Left lung (tissue), 8 donors: ENCODE data around the gene PPP1R3F. TPM values are rescaled to one million over a fixed set of nuclear protein-coding genes. Genes with fewer than 3 reads are reported as not detected.

Source experiments
- polyA plus RNA-seq, 6 donors: library from polyadenylated mRNA; unstranded; fragments of 120-200 nt; gene quantifications; one replicate each; pipeline ENCODE4 v1.2.1, GENCODE V29; 2013; ENCODE audit not compliant: insufficient read length in 6 of 6
- total RNA-seq, 2 donors: library from RNA; stranded (reverse); fragmentation: NEBNext Ultra II Directional; extraction: Animal tissue kit (Norgen Biotek cat#: 25700); gene quantifications; one replicate each; pipeline ENCODE4 v1.2.1, GENCODE V29; 2021
- donor health status: DM: no; HTN: yes; CAD: no.
- donor health status: DM: no; HTN: no; CAD: no.

Gene PPP1R3F
- total and polyA plus RNA-seq, 8 donors: 4.5 to 7.5 (median 6.3) TPM

Other genes with a start within 250 kb of the PPP1R3F start
- gene TFE3, start 226.4 kb upstream of the PPP1R3F start, total RNA-seq: 10 to 100 TPM; 48.0 to 63.5 TPM
- 10 to 100 TPM; 36.2 to 46.6 (median 40.2) TPM for gene TFE3, start 226.4 kb upstream of the PPP1R3F start, polyA plus RNA-seq
- gene CCDC120, start 210.8 kb upstream of the PPP1R3F start, total RNA-seq: 10 to 100 TPM in 1 of 2 donors, 1 to 10 TPM in 1; 9.7 to 11.9 TPM
- 10 to 100 TPM; 13.5 to 19.5 (median 16.2) TPM for gene CCDC120, start 210.8 kb upstream of the PPP1R3F start, polyA plus RNA-seq
- gene PRAF2, start 195.8 kb upstream of the PPP1R3F start, total RNA-seq: 10 to 100 TPM; 37.3 to 40.0 TPM
- 10 to 100 TPM; 26.6 to 38.0 (median 33.3) TPM for gene PRAF2, start 195.8 kb upstream of the PPP1R3F start, polyA plus RNA-seq
- gene WDR45, start 189.9 kb upstream of the PPP1R3F start, total RNA-seq: 10 to 100 TPM; 47.5 to 51.6 TPM
- gene WDR45, start 189.9 kb upstream of the PPP1R3F start, polyA plus RNA-seq: 10 to 100 TPM; 45.8 to 61.5 (median 48.2) TPM
- 10 to 100 TPM; 15.5 to 15.7 TPM for gene GPKOW, start 146.1 kb upstream of the PPP1R3F start, total RNA-seq
- 10 to 100 TPM; 19.9 to 24.8 (median 22.2) TPM for gene GPKOW, start 146.1 kb upstream of the PPP1R3F start, polyA plus RNA-seq
- gene MAGIX, start 107.0 kb upstream of the PPP1R3F start, total RNA-seq: 1 to 10 TPM; 5.6 to 9.4 TPM
- gene MAGIX, start 107.0 kb upstream of the PPP1R3F start, polyA plus RNA-seq: 1 to 10 TPM; 1.6 to 4.0 (median 2.2) TPM
- 100 to 1,000 TPM in 1 of 2 donors, 10 to 100 TPM in 1; 79.8 to 241 TPM for gene PLP2, start 97.9 kb upstream of the PPP1R3F start, total RNA-seq
- gene PLP2, start 97.9 kb upstream of the PPP1R3F start, polyA plus RNA-seq: 10 to 100 TPM; 42.7 to 62.7 (median 49.7) TPM
- gene PRICKLE3, start 83.4 kb upstream of the PPP1R3F start, total RNA-seq: 10 to 100 TPM; 14.0 to 17.6 TPM
- gene PRICKLE3, start 83.4 kb upstream of the PPP1R3F start, polyA plus RNA-seq: 1 to 10 TPM; 5.5 to 6.6 (median 5.6) TPM
- gene SYP, start 69.6 kb upstream of the PPP1R3F start, total RNA-seq: 1 to 10 TPM; 2.1 to 3.0 TPM
- gene SYP, start 69.6 kb upstream of the PPP1R3F start, polyA plus RNA-seq: 1 to 10 TPM; 2.7 to 4.2 (median 3.1) TPM
- under 1 TPM; 0.21 to 0.73 TPM for gene CACNA1F, start 36.5 kb upstream of the PPP1R3F start, total RNA-seq
- gene CACNA1F, start 36.5 kb upstream of the PPP1R3F start, polyA plus RNA-seq: under 1 TPM; 0.20 to 0.63 (median 0.25) TPM
- 10 to 100 TPM; 14.4 to 16.8 TPM for gene CCDC22, start 34.3 kb upstream of the PPP1R3F start, total RNA-seq
- gene CCDC22, start 34.3 kb upstream of the PPP1R3F start, polyA plus RNA-seq: 10 to 100 TPM; 12.9 to 16.3 (median 14.6) TPM
- under 1 TPM; 0.29 to 0.45 TPM for gene FOXP3, start 5.1 kb upstream of the PPP1R3F start, total RNA-seq
- gene FOXP3, start 5.1 kb upstream of the PPP1R3F start, polyA plus RNA-seq: 1 to 10 TPM in 1 of 6 donors, under 1 TPM in 5; 0.41 to 1.0 (median 0.59) TPM
- not detected for gene GAGE10, start 33.9 kb downstream of the PPP1R3F start, total RNA-seq
- under 1 TPM in 2 of 6 donors, not detected in 4; 0.31 to 0.33 TPM for gene GAGE10, start 33.9 kb downstream of the PPP1R3F start, polyA plus RNA-seq
- not detected for gene GAGE12J, start 52.2 kb downstream of the PPP1R3F start, total RNA-seq
- not detected for gene GAGE12J, start 52.2 kb downstream of the PPP1R3F start, polyA plus RNA-seq
- not detected for gene GAGE13, start 61.8 kb downstream of the PPP1R3F start, total RNA-seq
- not detected for gene GAGE13, start 61.8 kb downstream of the PPP1R3F start, polyA plus RNA-seq